SIG-M5 (cell line): ENCODE results near the gene NCMAP.
"Not testable (repeated sequence)": the region's sequence is repeated elsewhere in the genome, so short reads cannot be mapped to it uniquely, and the experiment has no call there.

Source experiments
- DNase-seq: peaks from one replicate; lab custom pipeline; 2025; lab: John Stamatoyannopoulos, UW

NCMAP gene, protein sequence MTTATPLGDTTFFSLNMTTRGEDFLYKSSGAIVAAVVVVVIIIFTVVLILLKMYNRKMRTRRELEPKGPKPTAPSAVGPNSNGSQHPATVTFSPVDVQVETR

DNA sequence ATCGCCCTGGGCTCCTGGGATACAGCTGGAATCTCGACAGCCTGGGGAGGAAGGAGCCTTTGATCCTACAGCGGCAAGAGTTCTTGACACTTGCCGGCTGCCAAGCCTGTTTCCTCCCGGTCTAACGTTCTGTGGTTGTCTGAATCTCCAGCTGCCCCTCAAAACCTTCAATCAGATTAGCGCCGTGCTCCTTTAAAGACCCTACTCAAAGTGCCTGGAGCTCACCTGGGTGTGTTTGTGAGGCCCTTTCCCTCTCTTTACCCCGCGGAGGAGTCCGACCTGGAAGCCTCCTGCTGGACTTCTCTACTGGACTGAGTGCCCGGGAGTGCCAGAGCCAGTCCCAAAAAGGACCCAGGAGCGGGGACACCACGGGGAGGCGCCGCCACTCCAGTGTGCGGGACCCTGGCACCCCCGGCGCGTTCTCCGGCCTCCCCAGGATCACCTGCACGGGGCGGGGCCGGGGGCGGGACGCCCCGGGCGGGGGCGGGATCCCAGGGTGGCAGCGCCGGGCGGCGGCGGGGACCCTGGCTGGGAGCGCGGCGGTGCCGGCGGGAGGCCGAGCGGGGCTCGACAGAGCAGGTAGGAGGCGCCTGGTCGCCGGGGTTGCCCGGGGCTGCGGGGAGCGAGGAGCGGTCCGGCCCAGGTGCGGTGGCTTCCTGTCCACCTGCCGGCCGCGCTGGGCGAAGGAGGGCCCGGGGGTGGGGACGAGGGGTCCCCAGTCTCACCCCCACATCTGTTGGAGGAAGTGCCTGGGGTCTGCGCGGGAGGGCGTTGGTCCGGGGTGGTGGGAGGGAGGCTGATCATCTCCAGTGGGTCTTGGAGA lies at the start of gene NCMAP:
NCMAP (plus strand) TSS at position 497 of the 823 bp plus-strand sequence. CDS start 39,344 bp downstream, outside the sequence.
- DNase-seq: no peak

DNA sequence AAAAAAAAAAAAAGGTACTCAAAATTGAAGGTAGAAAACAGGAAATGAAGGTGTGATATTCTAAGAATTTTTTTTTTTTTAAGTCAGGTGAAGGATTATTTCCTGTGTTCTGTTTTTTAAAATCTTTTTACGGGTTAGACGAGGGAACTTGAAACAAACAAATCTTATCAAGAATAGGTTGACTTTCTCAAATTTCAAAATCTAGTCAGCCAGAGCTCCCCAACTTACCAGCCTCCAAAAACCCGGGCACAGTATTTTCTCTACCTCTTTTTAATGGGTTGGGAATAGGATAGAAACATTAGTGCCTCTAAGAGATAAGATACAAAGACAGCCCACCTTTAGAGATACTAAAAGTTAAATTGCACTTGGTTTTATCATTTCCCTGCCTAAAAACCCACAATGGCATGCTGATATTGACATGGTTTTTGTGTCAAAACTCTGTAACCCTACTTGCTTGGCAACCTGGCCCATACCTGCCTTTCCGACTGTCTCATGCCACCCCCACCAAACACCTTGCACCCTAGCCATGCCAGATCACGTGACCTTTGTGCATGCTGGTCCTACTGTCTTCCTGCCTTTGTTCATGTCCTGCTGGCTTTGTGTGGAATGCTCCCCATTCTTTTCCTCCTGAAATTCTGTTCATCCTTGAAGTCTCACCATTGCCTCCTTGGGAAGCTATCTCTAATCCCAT lies 49.1 kb upstream of the NCMAP start:
- DNase-seq: no peak

DNA sequence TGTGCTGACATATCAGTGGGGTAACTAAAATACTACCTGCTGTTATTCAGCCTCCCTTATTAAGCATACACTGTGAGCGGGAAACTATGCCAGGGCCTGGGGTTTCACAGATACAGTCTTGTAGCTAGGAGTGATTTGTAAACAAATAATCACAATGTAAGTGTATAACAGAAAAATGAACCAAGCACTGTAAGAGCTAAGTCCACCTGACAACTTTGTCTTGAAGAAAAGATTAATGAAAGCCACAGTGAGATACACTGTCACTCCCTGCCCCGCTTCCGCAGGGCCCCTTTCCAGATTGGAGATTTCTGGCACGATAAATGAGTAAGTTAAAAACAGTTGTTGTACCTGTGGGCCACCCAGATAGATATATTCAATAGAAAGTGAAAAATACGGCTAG lies 48.5 kb upstream of the NCMAP start:
- no peak for DNase-seq

DNA sequence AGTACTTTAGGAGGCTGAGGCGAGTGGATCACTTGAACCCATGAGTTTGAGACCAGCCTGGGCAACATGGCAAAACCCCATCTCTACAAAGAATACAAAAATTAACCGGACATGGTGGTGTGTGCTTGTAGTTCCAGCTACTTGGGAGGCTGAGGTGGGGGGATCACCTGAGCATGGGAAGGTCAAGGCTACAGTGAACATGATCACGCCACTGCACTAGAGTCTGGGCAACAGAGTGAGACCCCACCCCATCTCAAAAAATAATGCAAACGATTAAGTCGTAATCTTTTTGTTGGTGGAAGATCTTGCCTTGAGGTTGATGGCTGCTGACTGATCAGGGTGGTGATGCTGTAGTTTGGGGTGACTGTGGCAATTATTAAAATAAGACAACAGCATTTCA lies 47.0 kb upstream of the NCMAP start:
- no peak for DNase-seq

DNA sequence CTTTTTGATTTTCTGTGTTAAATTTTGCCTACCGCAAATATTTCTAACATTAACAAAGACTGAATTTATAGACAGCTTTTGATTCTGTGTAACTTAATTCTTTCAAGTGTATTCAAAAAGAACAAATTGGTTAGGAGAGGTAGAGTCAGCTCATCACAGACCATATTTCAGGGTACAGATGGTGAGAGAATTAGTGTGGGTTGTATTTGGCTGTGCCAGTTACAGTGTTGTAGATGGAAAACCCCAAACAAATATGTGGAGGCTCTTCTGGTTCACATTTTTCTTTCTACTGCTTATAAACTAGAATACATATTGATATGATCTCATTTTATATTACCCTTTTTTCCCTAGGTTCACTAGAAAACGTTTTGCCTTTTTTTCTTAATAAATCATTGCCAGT lies 42.2 kb upstream of the NCMAP start:
- DNase-seq: no peak

DNA sequence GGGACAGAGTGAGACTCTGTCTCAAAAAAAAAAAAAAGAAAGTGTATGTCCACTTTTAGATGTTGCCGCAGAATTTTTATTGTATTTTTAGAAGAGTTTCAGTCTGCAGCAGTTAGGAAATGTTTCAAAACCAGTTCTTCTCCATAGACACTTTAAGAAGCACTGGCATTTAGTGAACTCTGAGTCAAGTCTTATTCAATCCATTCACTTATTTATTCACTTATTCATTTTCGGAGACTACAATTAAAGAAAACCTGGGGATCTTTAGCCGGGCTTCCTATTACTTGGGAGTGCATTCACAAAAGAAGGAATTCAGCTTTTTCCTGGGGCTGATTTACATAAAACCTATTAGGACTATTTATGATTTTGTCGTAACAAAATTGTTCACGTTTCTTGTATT lies 40.9 kb upstream of the NCMAP start:
- no peak for DNase-seq

DNA sequence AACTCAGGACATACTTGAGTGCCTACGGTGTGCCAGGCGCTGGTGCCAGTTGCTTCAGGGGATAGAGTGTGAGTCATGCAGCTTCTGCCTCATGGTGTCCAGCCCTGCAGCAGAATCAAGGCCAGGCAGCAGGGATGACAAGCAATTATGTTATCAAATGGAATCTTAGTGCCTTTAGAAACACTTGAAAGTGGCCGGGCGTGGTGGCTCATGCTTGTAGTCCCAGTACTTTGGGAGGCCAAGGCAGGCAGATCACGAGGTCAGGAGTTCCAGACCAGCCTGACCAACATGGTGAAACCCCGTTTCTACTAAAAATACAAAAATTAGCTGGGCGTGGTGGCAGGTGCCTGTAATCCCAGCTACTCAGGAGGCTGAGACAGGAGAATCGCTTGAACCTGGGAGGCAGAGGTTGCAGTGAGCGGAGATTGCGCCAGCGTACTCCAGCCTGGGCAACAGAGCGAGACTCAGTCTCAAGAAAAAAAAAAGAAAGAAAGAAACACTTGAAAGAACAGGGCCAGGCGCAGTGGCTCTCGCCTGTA lies 40.1 kb upstream of the NCMAP start:
- DNase-seq: not testable (repeated sequence)

DNA sequence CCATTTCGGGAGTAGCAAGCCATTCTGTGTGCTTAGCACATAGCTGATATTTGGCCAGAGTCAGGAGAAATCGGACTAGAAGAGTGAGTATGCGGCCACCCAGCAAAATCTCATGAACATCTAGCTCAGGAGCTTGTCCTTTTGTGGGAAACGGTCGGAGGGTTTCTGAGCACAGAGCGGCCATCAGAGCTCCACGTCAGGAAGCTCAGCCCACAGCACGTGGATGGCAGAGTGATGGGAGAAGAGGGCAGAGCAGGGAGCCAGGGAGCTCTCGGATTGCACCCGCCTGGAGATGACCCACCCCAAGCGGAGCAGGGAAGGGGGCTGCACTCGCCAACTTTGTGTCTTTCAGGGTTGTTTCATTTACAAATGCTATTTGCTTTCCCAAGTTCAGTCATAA lies 39.4 kb upstream of the NCMAP start:
- DNase-seq: no peak

DNA sequence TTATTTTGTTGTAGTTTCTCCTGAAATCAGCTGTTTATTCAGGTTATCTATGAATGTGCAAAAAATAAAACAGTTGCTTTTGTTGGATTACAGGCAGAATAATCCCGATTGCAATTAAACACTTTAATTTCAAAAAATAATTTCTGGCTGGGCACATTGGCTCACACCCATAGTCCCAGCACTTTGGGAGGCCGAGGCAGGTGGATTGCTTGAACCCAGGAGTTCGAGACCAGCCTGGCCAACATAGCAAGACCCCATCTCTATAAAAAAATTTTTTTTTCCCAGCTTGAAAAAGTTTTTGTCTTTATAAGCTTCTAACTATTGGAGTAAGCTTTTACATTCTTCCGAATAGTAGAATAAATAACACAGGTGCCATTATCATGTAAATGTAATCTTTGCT lies 38.0 kb upstream of the NCMAP start:
- no peak for DNase-seq

DNA sequence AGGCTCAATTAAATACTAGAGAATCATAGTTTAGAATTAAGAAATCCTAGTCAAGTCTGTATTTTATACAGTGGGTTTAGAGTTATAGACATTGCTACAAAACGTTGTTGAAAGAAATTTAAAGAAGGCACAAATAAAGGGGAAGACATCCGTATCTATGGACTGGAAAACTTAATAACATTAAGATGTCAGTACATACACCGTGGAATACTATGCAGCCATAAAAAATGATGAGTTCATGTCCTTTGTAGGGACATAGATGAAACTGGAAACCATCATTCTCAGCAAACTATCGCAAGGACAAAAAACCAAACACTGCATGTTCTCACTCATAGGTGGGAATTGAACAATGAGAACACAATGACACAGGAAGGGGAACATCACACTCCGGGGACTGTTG lies 35.6 kb upstream of the NCMAP start:
- not testable (repeated sequence) for DNase-seq

DNA sequence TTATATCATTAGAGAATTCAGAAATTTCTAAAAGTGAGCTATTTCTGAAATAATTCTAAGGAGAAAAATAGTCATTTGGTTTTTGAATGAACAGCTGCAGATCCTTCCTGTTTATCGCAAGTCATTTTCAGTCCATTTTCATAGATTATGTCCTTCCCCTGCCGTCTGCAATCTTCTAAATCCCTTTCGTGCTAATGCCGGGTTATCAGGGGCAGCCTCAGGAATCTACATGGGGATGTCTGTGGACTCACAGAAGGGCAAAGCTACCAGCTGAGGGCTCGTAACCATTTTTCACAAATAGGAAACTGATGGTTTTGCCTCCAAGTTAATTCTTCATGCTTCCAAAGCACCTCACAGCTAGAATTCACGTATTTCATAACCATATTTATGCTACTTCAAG lies 30.3 kb upstream of the NCMAP start:
- DNase-seq: no peak

DNA sequence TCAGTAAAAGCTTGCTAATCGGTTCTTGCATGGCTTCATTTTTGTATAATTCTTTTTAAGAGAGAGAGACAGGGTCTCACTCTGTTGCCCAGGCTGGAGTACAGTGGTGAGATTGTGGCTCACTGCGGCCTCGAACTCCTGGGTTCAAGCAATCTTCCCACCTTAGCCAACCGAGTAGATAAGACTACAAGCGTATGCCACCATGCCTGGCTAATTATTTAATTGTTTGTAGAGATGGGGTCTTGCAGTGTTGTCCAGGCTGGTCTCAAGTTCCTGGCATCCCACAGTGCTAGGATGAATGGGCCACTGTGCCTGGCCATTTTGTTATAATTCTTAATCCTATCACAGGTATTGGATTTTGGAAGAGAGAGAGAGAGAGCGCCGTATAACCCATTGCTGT lies 29.8 kb upstream of the NCMAP start:
- DNase-seq: no peak

DNA sequence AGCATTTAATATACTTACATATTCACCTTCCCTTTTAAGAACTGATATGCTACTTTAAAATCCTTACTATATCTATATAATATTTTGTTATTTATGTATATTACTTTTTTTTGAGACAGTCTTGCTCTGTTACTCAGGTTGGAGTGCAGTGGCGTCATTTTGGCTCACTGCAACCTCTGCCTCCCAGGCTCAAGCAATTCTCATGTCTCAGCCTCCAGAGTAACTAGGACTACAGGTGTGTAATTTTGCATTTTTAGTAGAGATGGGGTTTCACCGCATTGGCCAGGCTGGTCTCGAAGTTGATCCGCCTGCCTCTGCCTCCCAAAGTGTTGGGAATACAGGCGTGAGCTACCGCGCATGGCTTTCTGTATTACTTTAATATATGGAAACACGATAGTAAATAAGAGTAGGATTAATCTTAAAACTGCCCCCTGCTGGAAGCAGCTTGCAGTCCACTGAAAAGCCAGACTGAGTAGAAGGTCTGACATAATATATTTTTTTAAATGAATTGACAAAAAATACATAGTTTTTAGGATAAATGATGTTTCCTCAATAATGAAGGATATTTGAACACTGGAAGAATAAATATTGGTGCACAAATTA lies 28.8 kb upstream of the NCMAP start:
- DNase-seq: no peak

DNA sequence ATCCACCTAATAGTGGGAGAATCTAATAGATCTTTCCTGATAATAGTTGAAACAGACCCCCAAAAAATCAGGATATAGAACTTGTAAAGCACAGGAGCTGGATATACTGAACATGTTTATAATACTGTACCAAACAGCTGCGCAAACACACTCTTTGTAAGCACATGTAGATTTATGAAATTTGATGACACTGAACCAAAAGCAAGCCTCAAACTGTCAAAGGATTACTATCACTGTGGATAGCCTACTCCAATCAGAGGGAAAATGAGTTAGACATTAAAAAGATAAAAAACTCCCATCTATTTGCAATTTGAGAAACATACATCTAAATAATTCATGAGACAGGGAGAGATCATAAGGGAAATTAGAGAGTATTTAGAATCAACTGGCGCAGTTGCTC lies 27.1 kb upstream of the NCMAP start:
- DNase-seq: no peak

DNA sequence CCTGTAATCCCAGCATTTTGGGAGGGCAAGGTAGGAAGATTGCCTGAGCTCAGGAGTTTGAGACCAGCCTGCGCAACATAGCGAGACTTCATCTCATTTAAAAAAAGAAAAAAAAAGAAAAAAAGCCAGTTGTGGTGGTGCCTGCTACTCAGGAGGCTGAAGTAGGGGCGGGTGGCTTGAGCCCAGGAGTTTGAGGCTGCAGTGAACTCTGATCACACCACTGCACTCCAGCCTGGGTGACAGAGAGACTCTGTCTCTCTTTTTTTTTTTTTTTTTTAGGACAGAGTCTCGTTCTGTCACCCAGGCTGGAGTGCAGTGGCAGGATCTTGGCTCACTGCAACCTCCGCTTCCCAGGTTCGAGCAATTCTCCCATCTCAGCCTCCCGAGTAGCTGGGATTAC lies 26.6 kb upstream of the NCMAP start:
- DNase-seq: not testable (repeated sequence)

DNA sequence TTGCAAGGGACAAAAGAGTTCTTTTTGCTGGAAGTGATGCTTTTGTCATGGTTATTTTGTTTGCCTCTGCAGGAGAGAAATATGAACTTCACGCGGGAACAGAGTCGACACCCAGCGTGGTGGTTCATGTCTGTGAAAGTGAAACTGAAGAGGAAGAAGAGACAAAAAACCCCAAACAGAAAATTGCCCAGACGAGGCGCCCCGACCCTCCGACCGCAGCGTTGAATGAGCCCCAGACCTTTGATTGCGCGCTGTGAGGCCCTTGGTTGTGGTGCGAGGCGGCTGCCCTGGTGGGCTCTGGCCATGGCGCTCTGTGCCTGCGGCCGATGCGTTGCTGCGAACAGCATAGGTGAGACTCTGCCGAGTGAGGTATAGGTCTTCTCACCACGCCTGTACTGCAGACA lies 20.9 kb upstream of the NCMAP start:
- DNase-seq: no peak

DNA sequence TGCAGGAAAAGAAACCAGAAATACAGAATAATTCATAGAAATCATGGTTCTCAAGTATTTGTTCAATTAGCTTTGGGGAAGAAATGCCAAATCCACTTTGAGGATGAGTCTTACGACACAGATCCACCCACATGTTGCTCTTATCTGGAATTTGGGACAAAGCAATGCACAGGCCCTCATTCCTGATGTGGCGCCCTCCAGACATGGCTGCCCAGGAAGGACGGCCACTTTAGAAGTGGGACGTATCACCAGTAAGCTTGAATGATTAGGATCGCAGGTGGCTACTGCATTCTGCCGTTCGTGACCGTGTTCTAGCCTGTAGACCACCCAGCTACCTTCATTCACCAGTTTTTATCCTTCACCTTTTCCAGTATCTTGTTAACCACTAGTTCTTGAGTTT lies 20.1 kb upstream of the NCMAP start:
- DNase-seq: no peak

DNA sequence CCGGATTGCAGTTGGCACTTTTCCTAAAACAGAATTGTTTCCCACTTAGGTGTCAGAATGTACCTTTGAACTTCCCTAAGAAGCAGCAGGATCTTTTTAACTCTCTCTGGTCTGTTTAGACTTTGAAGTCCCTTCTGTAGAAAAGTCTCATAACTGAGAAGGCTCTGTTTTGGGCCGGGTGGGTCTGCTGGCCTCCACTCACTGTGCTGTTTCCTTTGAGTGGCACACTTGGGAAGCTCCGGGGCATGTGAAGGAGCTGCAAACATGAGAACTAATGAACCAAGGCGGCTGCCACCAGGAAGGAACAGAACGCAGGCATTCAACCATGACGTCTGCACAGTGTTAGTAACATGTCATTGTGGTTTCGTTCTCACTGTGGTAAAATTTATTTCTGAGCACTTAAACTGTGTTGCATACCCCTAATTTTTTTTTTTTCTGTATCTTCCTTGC lies 19.5 kb upstream of the NCMAP start:
- no peak for DNase-seq

DNA sequence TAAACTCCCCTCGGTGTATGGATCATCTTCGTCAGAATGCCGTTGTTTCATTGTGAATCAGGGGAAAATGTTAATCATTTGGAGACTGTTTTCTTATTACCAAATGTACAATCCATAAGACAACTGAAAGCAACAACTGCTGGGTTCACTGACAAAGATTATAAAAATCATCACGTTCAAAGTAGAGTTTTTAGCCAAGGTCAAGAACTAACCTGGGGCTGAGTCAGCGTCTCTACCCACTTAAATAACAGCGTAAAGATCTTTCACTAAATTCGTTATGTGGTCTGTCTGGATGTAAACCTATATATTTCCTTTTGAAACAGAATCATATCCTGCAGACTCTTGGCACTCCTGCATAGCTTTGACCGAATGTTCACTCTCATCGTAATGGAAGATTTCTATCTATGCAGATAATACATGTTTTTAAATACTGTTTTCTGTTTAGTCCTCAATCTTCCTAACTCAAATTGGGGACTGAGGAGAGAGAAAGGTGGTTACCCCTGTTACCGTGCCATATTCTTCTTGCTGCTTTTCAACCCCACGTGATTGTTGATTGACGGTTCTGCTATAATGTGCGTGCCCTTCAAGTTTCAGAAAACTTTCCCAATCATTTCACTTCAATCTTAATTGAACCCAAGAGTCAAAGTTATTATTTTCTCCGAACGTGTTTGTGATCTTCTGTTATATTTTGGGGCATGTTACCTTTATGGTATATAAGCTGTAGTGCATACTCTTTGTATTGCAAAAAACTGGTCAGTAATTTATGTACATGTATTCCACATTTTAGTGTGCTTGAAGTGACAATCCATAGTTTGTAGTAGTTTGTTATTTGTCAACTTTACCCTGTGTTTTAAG lies 15.6 kb upstream of the NCMAP start:
- no peak for DNase-seq

DNA sequence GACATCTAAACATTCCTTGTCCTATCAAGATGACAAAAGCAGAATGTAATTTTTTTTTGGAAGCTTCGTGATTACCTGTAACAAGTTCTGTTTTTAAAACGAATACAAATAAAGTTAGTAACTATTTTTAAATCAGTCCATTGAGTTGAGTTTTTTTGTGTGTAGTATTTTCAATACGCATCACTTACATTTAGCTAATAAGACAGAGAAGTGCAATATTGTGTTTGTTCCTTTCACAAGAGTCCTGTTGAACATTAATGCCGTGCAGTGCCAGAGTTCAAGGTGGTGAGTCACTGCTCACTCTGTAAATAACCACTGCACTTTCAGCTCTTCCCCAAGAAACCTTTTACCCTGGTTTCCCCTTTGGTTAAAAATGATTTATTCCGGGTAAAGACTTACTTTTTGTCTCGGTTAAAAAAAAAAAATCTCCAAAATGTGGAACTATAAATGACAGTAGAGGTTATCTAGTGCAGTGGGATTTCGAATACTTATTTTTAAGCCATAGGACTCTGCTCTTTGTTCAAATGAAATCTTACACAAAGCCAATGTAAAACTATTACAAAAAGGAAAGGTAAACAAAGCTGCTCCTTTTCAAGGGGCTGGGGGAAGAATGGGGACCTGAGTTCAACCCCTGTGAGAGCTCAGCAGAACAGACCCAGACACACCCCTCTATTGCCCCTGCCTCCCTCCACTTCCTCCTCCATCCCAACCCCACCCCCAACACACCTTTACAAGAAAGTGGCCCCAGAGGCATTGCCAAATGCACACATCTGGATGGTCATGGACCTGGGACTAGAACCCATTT lies 14.8 kb upstream of the NCMAP start:
- DNase-seq: no peak
